ENCODE results near the gene PIP5K1A.
A peak's percentile ranks its signal among the peaks of the same experiment; 100 is the strongest.

The PIP5K1A gene

GRCh38 chr1:151290709-151291303 is 92.5 kb downstream of the PIP5K1A start:
- Histone ChIP-seq H3K27ac (ENCODE audit: low read depth, low read length) (no peak overlapping the region), H3K4me3 (ENCODE audit: low read depth, low read length) (no peak overlapping the region), H3K9ac (ENCODE audit: low read depth, low read length) (no peak overlapping the region), H3K27me3 (ENCODE audit: control insufficient read depth, insufficient read depth, low read length) (no peaks in the 10 kb centered on the region), H3K4me1 (ENCODE audit: control insufficient read depth, insufficient read depth, low read length) (peaks cover 24% of the 10 kb centered on the region), H3K36me3 (ENCODE audit: control insufficient read depth, insufficient read depth, low read length) (peaks cover 83% of the 10 kb centered on the region), H3K9me3 (ENCODE audit: control insufficient read depth, insufficient read depth, low read length) (no peaks in the 10 kb centered on the region)

- H3K36me3 ChIP-seq (ENCODE audit: control insufficient read depth, insufficient read depth, low read length): peaks cover 75% of the 10 kb centered on the region
- H3K9me3 ChIP-seq (ENCODE audit: control insufficient read depth, insufficient read depth, low read length): no peaks in the 10 kb centered on the region
- peaks cover 24% of the 10 kb centered on the region for H3K4me1 ChIP-seq (ENCODE audit: control insufficient read depth, insufficient read depth, low read length)
- H3K4me3 ChIP-seq (ENCODE audit: low read depth, low read length): no peak overlapping the region
- peak overlapping the region; percentile 9 for H3K27ac ChIP-seq (ENCODE audit: low read depth, low read length)
- H3K27me3 ChIP-seq (ENCODE audit: control insufficient read depth, insufficient read depth, low read length): no peaks in the 10 kb centered on the region
- H3K9ac ChIP-seq (ENCODE audit: low read depth, low read length): no peak overlapping the region
These were observed 94.1 kb downstream of the PIP5K1A start for GRCh38 chr1:151292207-151293030.

- peaks cover 74% of the 10 kb centered on the region for H3K36me3 ChIP-seq (ENCODE audit: control insufficient read depth, insufficient read depth, low read length)
- H3K9ac ChIP-seq (ENCODE audit: low read depth, low read length): no peak overlapping the region
- peaks cover 24% of the 10 kb centered on the region for H3K4me1 ChIP-seq (ENCODE audit: control insufficient read depth, insufficient read depth, low read length)
- H3K27me3 ChIP-seq (ENCODE audit: control insufficient read depth, insufficient read depth, low read length): no peaks in the 10 kb centered on the region
- no peak overlapping the region for H3K27ac ChIP-seq (ENCODE audit: low read depth, low read length)
- no peaks in the 10 kb centered on the region for H3K9me3 ChIP-seq (ENCODE audit: control insufficient read depth, insufficient read depth, low read length)
- H3K4me3 ChIP-seq (ENCODE audit: low read depth, low read length): no peak overlapping the region
These were observed 94.7 kb downstream of the PIP5K1A start for GRCh38 chr1:151293093-151293492.

GRCh38 chr1:151294742-151295462 is 96.5 kb downstream of the PIP5K1A start:
- Histone ChIP-seq H3K9me3 (ENCODE audit: control insufficient read depth, insufficient read depth, low read length) (no peaks in the 10 kb centered on the region), H3K27me3 (ENCODE audit: control insufficient read depth, insufficient read depth, low read length) (no peaks in the 10 kb centered on the region), H3K9ac (ENCODE audit: low read depth, low read length) (0 out of 2 replicates have a peak overlapping the region, but pooled peaks have one; percentile 21), H3K36me3 (ENCODE audit: control insufficient read depth, insufficient read depth, low read length) (peaks cover 74% of the 10 kb centered on the region), H3K4me3 (ENCODE audit: low read depth, low read length) (no peak overlapping the region), H3K4me1 (ENCODE audit: control insufficient read depth, insufficient read depth, low read length) (peaks cover 24% of the 10 kb centered on the region), H3K27ac (ENCODE audit: low read depth, low read length) (peak overlapping the region; percentile 93)
